Midbrain (tissue), 1 donor: ENCODE results near the gene BICDL2.

ENCODE experiments used
- DNase-seq: peaks from one replicate; lab custom pipeline; 2025; lab: John Stamatoyannopoulos, UW

The BICDL2 gene

DNA sequence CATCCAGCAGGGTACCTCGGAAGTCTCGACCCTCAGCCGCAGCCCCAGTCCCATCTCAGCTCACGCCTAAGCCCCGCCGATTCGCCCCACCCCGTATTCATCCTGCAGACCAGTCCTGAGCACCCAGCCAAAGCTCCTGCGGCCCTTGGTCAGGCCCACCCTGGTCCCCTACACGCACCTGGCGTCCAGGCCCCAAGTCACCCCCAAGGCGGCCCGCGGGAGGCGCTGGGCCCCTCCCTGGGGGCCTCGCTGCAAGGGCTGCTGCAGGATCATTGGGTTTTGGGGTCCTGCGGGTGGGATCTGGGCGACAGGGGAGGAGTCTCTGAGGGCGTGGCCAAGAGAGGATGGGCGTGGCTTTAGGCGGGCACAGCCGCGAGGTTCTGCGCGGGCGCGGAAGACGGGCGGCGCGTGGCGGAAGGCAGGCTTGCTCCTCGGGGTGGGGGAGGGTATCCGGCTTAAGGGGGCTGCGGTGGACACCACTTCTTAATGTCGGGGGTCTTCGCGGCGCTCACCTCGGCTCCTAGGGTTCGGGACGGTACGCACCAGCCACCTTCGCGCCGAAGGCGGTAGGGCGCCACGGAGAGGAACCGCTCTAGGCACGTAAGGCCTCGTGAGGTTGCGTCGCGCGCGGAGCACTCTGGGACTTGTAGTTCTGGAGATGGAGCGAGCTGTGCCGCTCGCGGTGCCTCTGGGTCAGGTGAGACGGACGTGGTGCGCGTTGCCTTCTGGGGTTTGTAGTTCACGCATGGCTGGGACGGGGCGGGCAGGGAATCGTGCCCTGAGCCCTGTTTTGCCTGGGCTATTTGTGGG is 12.9 kb downstream of the BICDL2 start, which contains the start of the genes HCFC1R1 and THOC6:
TSS of gene HCFC1R1 (minus strand) at position 274 of the 810 bp plus-strand sequence. CDS start at position 273, 1 bp downstream.
TSS of gene THOC6 (plus strand) at position 367 of the 810 bp plus-strand sequence. CDS start at position 659, 292 bp downstream.
- peak; percentile 98 for DNase-seq

DNA sequence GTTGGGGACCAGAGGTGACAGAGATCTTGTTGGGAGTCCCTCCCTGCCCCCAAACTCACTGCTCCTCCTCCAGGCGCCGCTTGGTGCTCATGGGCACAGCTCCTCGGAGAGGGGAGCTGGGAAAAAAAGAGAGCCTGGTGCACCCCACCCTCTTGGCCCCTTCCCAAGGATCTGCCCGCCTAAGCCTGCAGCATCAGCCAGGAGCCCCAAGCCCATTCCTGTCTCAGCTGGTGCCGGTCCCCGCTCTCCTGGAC is 13.4 kb downstream of the BICDL2 start:
- peak; percentile 50 for DNase-seq

DNA sequence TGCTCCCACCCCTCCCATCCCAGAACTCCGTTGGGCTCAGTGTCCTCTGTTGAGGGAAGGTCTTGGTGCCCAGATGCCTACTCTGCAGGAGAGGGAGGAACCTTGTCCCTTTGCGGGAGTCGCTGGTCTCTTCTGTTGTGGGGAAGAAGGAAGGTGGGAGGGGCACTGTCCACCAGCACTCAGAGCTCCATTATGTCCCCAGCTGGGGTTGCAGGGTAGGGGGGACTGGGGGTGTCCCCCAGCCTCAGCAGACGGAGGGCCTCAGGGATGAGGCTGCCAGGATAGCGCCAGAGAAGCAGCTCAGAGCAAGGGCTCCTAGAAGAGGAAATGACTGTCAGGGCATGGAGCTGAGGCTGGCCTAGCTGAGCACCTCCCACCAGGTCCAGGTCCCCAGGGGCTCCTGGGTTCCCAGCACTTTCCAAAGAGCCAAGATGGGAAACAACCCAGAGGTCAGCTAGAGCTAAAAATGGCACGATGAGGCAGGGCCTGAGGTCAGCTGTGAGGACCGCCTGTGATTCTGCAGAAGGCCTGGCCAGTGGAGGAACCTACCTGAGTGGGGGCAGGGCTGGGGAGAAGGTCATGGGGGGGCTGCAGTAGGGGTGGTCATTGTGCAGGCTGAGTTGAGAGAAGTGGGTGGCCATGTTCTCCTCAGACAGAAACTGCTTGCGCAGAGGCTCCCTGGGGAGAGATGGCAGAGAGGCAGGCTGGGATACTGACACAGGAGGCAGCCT is 13.9 kb downstream of the BICDL2 start:
- DNase-seq = no peak

DNA sequence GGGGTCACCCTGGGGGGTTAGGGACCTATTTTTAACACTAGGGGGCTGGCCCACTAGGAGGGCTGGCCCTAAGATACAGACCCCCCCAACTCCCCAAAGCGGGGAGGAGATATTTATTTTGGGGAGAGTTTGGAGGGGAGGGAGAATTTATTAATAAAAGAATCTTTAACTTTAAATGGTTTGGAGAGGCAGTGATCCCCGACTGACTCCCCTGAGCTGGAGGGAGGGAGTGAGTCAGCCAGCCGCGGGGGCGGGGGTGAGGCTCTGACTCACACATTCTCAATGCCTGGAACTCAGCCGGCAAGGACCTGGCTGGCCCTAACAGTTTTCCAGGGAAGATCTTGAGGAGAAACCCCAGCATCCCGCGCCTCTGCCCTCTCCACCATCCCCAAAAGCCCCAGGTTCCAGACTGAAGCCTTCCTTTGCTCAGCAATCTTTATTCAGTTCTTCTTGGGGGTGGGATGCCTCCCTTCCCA is 14.5 kb downstream of the BICDL2 start:
- DNase-seq = no peak

DNA sequence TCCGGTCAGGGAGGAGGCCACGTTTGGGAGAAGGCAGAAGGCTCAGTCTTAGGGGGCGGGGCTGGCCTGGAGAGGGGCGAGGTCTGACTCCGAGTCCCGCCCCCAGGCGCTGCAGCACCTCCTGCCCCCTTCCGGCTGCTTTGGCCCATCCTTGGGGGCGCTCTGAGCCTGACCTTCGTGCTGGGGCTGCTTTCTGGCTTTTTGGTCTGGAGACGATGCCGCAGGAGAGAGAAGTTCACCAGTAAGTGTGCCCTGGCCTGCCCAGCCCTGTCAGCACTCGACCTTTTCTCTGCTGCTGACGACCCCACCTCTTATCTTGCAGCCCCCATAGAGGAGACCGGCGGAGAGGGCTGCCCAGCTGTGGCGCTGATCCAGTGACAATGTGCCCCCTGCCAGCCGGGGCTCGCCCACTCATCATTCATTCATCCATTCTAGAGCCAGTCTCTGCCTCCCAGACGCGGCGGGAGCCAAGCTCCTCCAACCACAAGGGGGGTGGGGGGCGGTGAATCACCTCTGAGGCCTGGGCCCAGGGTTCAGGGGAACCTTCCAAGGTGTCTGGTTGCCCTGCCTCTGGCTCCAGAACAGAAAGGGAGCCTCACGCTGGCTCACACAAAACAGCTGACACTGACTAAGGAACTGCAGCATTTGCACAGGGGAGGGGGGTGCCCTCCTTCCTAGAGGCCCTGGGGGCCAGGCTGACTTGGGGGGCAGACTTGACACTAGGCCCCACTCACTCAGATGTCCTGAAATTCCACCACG is 15.1 kb downstream of the BICDL2 start:
- DNase-seq = peak; percentile 19

DNA sequence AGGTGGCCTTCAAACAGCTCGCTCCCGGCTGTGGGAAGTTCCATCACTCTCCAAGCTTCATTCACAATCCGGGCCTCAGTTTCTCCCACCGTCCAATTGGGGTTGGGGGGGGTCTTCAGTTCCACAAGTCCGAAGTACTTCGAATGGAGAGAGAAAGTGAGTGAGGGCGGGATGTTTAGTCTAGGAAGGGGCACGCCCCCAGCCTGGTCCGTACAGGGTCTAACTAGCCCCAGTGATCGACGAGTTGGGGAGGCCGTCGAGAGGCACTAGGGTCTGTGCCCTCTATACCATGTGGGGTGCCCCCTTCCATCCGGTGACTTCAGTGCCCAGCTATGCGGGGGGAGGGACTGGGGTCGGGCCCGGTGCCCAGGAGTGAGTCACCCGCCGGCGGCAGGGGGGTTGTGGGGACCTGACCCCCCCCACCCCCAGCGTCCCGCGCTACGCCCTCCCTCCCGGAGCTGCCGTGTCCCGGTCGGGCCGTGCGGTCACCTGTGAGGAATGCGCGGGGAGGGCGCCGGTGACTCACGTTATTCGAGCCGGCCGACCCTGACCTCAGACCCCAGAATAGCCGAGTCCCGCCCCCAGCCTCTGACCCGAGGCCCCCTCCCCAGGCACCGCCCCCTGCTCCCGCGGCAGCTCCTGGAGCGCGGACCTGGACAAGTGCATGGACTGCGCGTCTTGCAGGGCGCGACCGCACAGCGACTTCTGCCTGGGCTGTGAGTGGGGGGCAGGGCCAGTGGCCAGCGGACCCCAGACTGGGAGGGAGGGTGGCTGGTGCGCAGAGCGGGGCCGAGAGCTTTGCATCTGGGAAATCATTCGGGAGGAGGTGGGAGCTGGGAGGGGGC is 15.9 kb downstream of the BICDL2 start:
- DNase-seq = peak; percentile 26

DNA sequence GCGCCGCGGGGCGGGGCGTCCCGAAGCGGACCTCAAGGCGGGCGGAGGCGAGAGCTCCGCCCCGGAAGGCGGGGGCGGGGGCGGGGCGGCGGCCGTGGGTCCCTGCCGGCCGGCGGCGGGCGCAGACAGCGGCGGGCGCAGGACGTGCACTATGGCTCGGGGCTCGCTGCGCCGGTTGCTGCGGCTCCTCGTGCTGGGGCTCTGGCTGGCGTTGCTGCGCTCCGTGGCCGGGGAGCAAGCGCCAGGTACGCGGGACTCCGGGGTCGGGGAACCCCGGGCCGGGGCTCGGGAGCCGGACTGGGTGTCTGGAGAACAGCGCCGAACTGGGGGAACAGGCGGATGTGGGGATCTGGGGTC is 16.5 kb downstream of the BICDL2 start, which contains the start of gene TNFRSF12A:
TSS of gene TNFRSF12A (plus strand) at position 122 of the 357 bp plus-strand sequence. CDS start at position 152, 30 bp downstream.
- DNase-seq = peak; percentile 17

DNA sequence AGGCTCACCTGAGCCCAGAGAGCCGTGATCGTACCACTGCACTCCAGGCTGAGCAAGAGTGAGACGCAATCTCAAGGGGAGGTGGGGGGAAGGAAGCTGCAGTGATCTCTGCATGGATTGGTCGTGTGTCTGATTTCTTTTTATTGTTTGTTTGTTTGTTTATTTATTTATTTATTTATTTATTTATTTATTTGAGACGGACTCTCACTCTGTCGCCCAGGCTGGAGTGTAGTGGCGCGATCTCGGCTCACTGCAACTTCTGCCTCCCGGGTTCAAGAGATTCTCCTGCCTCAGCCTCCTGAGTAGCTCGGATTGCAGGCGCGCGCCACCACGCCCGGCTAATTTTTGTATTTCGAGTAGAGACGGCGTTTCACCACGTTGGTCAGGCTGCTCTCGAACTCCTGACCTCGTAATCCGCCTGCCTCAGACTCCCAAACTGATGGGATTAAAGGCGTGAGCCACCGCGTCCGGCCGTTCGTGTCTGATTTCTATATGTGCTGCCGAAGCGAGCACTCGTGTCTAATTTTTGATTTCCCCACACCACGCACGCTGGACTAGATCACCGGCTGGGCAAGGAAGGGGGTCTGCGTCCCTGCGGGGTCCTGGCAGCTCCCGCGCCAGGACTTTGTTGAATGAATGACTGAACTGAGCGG is 17.0 kb downstream of the BICDL2 start:
- DNase-seq = no peak

DNA sequence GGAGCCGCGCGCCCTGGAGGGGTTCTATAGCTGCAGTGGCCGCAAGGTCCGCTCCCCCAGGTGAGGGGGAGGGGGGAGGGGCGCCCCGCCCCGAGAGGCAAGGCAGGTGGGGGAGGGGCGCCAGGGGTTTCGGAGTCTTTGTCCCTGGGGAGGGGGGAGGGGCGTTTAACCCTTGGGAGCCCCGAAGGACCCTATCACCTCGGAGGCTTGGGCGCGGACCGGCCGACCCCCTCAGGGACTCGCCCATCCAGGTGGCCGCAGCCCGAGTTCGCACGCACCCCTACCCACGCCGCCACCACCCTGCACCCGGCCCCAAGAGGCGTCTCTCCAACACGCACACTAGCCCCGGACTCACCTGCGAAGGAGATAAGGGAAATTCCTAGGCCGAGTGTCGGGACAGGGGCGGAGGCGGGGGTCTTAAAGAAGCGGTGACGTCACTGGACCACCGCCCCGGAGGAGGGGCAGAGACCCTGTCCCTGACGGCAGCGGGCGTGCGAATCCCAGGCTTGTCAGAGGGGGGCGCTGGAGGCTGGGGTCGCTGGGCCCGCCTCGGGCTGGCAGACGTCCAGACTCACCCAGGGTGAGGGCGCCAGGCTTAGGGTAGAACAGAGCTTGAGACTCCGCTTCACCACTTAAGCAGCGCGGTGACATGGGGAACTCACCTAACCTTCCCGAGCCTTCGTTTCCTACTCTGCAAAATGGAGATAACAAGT is 18.8 kb downstream of the BICDL2 start, which contains the start of gene CLDN6:
TSS of gene CLDN6 (minus strand) at position 390 of the 713 bp plus-strand sequence. CDS start 2,162 bp downstream, outside the sequence.
- no peak for DNase-seq

DNA sequence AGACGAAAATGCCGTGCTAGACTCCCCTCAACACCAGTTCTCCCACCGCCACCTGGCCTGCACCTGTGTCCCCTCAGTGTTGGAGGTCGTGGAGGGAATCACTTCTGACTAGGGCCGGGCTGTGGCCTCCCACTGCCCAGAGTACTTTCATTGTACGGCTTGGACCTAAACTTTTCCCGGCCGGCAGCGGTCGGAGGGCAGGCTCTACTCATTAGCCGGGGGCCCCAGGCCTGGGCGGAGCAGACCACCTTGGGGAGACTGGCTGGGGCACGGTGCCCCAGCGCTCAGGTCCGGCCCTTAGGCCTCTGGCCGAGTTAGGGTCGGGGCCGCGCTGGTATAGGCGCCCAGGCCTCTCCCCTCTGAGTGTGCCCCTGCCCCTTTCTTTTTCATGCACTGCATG is 19.4 kb downstream of the BICDL2 start:
- no peak for DNase-seq

DNA sequence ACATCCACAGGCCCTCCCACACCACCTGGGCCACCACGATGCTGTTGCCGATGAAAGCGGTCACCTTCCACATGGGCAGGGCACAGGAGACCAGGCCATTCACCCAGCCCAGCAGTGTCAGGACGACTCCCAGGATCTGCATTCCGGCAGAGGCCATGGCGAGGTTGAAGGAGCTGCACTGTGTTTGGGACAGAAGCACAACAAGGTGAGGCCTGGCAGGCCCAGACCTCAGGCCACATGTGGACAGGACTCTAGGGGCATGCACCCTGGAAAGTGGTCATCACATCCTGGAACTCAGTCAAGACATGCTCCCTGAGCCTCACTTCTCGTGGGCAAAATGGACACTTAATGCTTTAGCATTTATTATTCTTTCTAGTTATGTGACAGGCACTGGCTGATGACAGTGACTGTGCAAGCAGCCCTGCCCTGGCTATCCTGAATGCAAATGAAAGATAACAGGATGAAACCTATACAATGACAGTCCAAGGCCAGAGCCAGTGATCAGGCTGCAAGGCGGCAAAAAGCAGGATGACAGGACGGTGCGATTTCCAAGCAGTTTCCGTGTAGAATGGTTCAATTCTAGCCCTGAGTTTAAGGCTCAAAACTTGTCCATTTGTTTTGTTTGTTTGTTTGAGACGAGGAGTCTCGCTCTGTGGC is 20.8 kb downstream of the BICDL2 start:
- no peak for DNase-seq

DNA sequence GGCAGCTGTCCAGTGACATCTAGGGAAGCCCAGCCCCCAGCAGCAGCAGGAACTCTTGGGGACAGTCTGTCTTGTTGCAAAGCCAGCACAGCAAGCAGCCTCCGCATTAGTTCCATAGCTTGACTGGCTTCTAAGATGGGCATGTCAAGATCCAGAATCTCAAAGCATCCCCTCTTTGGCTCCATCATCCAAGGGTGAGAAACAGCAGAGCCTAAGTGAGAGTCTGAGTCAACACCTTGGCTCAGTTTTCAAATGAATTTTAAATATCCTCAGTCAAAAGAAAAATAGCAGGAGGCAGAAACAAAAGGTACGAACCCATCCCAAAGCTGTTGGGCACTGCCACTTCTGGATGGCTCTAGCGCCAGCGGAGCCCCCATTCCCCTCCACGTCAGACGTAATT is 21.8 kb downstream of the BICDL2 start:
- no peak for DNase-seq

DNA sequence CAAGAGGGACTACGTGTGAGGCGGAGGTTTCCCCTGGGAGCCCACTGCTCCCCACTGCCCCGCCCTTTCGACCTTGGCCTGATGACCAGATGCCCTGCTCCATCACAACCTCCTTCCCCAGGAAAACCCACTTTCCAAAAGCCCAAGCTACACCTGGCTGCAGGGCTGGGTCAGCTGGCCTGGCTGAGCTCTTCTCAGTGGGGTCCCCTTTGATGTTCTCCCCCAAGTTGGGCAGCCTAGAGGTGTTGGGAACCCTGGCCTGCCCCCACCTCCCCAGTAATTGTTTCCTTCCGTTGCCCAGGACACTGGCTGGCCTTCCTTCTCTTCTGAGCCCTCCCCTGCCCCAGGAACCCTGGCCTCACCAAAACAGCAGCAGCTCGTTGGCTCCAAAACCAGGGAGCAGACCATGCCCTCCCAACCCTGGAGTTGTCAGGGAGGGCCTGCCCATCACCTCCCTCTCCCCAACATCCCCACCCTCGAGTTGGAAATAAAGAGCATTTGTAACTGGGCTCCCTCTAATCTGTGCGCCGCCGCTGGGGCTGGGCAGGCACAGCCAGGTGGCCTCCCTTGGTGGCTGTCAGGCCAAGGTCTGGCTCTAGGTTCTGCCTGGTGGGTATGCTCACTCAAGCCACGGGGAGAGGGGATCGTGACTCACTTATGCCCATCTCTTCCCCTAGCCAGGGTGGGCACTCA is 22.6 kb downstream of the BICDL2 start:
- no peak for DNase-seq

DNA sequence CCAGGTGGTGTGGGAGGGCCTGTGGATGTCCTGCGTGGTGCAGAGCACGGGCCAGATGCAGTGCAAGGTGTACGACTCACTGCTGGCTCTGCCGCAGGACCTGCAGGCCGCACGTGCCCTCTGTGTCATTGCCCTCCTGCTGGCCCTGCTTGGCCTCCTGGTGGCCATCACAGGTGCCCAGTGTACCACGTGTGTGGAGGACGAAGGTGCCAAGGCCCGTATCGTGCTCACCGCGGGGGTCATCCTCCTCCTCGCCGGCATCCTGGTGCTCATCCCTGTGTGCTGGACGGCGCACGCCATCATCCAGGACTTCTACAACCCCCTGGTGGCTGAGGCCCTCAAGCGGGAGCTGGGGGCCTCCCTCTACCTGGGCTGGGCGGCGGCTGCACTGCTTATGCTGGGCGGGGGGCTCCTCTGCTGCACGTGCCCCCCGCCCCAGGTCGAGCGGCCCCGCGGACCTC is 23.2 kb downstream of the BICDL2 start:
- DNase-seq = no peak

DNA sequence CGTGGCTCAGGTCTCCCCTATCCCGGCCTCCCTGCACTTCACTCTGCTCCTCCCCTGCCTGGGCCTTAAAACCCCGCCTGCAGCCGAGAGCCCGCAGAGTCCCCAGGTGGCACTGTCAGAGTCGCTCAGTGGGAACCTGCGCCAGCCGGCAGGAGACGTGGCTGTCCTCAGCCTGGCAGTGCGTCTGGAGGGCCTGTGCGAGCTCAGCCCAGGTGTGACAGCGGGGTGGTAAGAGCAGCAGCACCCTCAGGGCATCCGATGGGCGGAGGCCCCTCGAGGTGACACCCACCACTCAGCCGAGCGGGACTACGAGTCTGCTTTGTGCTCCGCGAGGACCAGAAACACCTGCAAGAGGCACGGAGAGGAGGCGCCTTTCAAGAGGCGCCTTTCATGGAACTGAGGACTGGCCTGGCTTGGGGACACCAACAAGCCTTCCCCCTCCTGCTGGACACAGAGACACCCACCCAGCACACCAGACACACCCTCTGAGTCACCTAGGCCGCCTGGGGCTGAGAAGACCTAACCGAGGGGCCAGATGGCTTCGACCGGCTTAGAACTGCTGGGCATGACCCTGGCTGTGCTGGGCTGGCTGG is 23.8 kb downstream of the BICDL2 start, which contains the start of gene CLDN9:
TSS of gene CLDN9 (plus strand) at position 96 of the 593 bp plus-strand sequence. CDS start at position 536, 440 bp downstream.
- no peak for DNase-seq

DNA sequence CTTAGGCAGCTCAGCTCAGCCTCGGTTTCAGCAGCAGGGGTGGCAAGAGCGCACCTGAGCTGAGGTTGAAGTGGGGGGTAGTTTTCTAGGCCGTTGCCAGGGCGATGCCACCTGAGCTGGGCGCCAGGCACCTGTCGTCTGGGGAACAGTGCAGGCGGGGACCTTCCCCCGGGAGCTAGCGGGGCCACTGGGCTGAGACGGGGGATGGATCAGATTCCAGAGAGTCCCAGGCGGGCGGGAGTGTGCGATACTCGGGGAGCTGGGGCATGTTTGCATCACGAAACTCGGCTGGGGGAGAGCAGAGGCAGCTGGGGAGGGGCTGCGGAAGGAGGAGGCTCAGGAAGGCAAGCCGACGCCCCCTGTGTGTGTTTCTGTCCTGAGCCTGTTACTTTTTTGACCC is 24.5 kb downstream of the BICDL2 start:
- no peak for DNase-seq

DNA sequence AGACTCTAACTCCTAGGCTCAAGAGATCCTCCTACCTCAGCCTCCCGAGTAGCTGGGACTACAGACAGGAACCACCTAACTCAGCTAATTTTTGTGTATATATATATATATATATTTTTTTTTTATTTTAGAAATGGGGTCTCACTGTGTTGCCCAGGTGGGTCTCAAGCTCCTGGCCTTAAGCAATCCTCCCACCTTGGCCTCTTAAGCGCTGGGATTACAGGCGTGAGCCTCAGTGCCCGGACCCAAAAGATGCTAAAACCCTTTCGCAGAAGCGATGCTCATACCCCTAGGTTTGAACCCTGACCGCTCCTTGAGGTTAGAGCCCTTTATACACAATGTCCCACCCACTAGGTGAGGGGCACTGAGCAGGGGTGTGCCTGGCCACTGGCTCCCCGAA is 26.2 kb downstream of the BICDL2 start:
- DNase-seq = no peak
